CD14-positive monocyte (primary cell): Measurements from ENCODE around the gene SPATA9. TPM values are rescaled to one million over a fixed set of nuclear protein-coding genes. Genes with fewer than 3 reads are reported as not detected.

Experiments
- DNase-seq, 3 donors: peaks; one replicate each; pipeline ENCODE4 v3.0.0-alpha.2; 2011 to 2022
- H2AFZ ChIP-seq: 2 replicates; pipeline ENCODE4 v1.6.0; 2012; ENCODE audit warnings: mild to moderate bottlenecking, low read depth, low read length, inconsistent platforms; ENCODE audit not compliant: insufficient read depth, poor library complexity, severe bottlenecking
- H3K27ac ChIP-seq, 2 donors: 1 replicate in 1 of 2; 2 replicates in 1 of 2; pipeline ENCODE4 v1.5.1; 2012 to 2013; ENCODE audit warnings: low read length in 2 of 2, control low read depth in 1 of 2, inconsistent platforms in 1 of 2, low read depth in 1 of 2, mild to moderate bottlenecking in 1 of 2
- H3K27me3 ChIP-seq, 2 donors: one replicate each; pipeline versions ENCODE4 v1.6.0 to v1.6.1; 2011 to 2013; ENCODE audit warnings: low read length in 2 of 2; ENCODE audit not compliant: control insufficient read depth in 2 of 2, insufficient read depth in 2 of 2
- H3K36me3 ChIP-seq, 2 donors: replicated peaks in 1 of 2; 1 replicate in 1 of 2; 2 replicates in 1 of 2; pipeline versions ENCODE4 v1.5.1 to v1.6.1; 2012 to 2013; ENCODE audit warnings: low read length in 2 of 2, control low read depth in 1 of 2, inconsistent platforms in 1 of 2, mild to moderate bottlenecking in 1 of 2; ENCODE audit not compliant: insufficient read depth in 2 of 2, control insufficient read depth in 1 of 2
- H3K4me1 ChIP-seq, 2 donors: 1 replicate in 1 of 2; 2 replicates in 1 of 2; pipeline versions ENCODE4 v1.5.1 to v1.6.1; 2012 to 2013; ENCODE audit warnings: low read length in 2 of 2, control low read depth in 1 of 2, inconsistent platforms in 1 of 2, mild to moderate bottlenecking in 1 of 2, moderate library complexity in 1 of 2; ENCODE audit not compliant: insufficient read depth in 2 of 2, control insufficient read depth in 1 of 2
- H3K4me2 ChIP-seq: replicated peaks from 2 replicates; pipeline ENCODE3; 2012; ENCODE audit warnings: low read length, moderate library complexity, mild to moderate bottlenecking; ENCODE audit not compliant: poor library complexity, severe bottlenecking; ENCODE audit errors: extremely low read depth
- H3K4me3 ChIP-seq, 3 experiments: fragments of 200-600 bp in 1 of 3; sonication (generic) in 1 of 3; replicated peaks in 1 of 3; 1 replicate in 2 of 3; 2 replicates in 1 of 3; pipeline ENCODE4 v1.5.1; 2011 to 2013; ENCODE audit warnings: low read length in 3 of 3, mild to moderate bottlenecking in 3 of 3, control low read depth in 2 of 3, low read depth in 2 of 3, inconsistent platforms in 1 of 3, moderate library complexity in 1 of 3
- H3K79me2 ChIP-seq: 2 replicates; pipeline ENCODE4 v1.6.0; 2012; ENCODE audit warnings: mild to moderate bottlenecking, control low read depth, inconsistent platforms, low read length, moderate library complexity; ENCODE audit not compliant: insufficient read depth
- H3K9ac ChIP-seq: 2 replicates; pipeline ENCODE4 v1.6.0; 2017; ENCODE audit warnings: low read length, mild to moderate bottlenecking; ENCODE audit not compliant: insufficient read depth, poor library complexity, severe bottlenecking
- H3K9me3 ChIP-seq, 2 donors: replicated peaks in 1 of 2; 1 replicate in 1 of 2; 2 replicates in 1 of 2; pipeline versions ENCODE4 v1.5.1 to v1.6.1; 2012 to 2013; ENCODE audit warnings: low read length in 2 of 2, control low read depth in 1 of 2; ENCODE audit not compliant: control insufficient read depth in 1 of 2, insufficient read depth in 1 of 2
- H4K20me1 ChIP-seq: 2 replicates; pipeline ENCODE4 v1.6.0; 2012; ENCODE audit warnings: mild to moderate bottlenecking, low read length, control low read depth, moderate library complexity; ENCODE audit not compliant: insufficient read depth
- H3K27ac Mint-ChIP-seq, 7 donors: one replicate each; pipeline ENCODE4 v1.8.0; 2020; ENCODE audit warnings: mild to moderate bottlenecking in 7 of 7, mixed read lengths in 7 of 7, moderate library complexity in 6 of 7, inconsistent platforms in 2 of 7
- H3K27me3 Mint-ChIP-seq, 3 donors: one replicate each; pipeline ENCODE4 v1.8.0; 2021 to 2022; ENCODE audit warnings: low read depth in 3 of 3, mild to moderate bottlenecking in 3 of 3, mixed read lengths in 3 of 3, moderate library complexity in 3 of 3, inconsistent platforms in 1 of 3
- H3K36me3 Mint-ChIP-seq, 2 donors: one replicate each; pipeline ENCODE4 v1.8.0; 2020; ENCODE audit warnings: mixed read lengths in 2 of 2, inconsistent platforms in 1 of 2, mild to moderate bottlenecking in 1 of 2
- H3K4me1 Mint-ChIP-seq: one replicate; pipeline ENCODE4 v1.8.0; 2020; ENCODE audit warnings: mild to moderate bottlenecking, mixed read lengths
- H3K4me3 Mint-ChIP-seq, 2 donors: one replicate each; pipeline ENCODE4 v1.8.0; 2020; ENCODE audit warnings: mild to moderate bottlenecking in 2 of 2, mixed read lengths in 2 of 2, moderate library complexity in 1 of 2
- H3K9me3 Mint-ChIP-seq, 7 donors: one replicate each; pipeline ENCODE4 v1.8.0; 2020 to 2022; ENCODE audit warnings: mixed read lengths in 7 of 7, mild to moderate bottlenecking in 6 of 7, moderate library complexity in 6 of 7, inconsistent platforms in 2 of 7
- CTCF ChIP-seq: fragments of 200-600 bp; IDR thresholded peaks from one replicate; pipeline ENCODE4 v1.8.0; 2022; ENCODE audit warnings: antibody characterized with exemption, mild to moderate bottlenecking
- WGBS: methylation state at CpG from one replicate; pipeline ENCODE4 v1.1.5; 2013; ENCODE audit warnings: missing lambda C conversion rate; ENCODE audit not compliant: insufficient coverage; 5-methylcytosine and 5-hydroxymethylcytosine counted together
- intact Hi-C, 2 donors: fragments of 100-400 bp; cut with micrococcal nuclease; formaldehyde crosslinking; loops; one replicate each; pipeline versions ENCODE4 v1.15.0 to v1.15.1; 2023
- polyA plus RNA-seq, 3 donors: library from polyadenylated mRNA; depleted of rRNA in 1 of 3; unstranded in 2 of 3; stranded (reverse) in 1 of 3; fragments of 300-500 nt in 2 of 3; fragments of >200 nt in 1 of 3; fragmentation: Illumina TruSeq in 2 of 3; gene quantifications; 1 replicate in 2 of 3; 2 replicates in 1 of 3; pipeline ENCODE4 v1.2.3, GENCODE V29; 2012 to 2021

Gene SPATA9
- polyA plus RNA-seq, 3 donors, result not detected

DNA sequence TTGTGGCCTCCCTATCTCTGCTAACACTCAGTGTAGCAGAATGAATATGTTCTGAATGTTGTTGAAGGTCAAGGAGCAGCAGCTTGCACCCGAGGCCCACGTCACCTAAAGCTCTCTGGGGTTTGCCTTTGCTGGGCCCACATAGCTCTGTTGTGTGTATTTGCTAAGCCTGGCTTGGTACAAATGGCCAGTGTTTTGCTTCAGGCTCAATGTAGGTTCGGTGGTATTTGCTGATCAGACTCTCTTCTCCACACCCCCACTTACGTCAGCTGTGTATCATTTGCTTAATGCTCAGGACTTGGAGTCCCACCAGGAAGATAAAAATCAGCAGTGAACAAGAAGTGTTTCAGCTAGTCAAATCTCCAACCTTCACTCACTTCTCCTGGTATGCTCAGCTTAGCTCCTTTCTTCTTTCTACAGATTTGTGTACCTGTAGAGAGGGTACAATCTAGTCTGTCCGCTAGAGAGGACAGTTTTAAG, 41.0 kb downstream of the SPATA9 start:
- WGBS, result 84% methylated on average over 4 of the region's 5 CpGs

DNA sequence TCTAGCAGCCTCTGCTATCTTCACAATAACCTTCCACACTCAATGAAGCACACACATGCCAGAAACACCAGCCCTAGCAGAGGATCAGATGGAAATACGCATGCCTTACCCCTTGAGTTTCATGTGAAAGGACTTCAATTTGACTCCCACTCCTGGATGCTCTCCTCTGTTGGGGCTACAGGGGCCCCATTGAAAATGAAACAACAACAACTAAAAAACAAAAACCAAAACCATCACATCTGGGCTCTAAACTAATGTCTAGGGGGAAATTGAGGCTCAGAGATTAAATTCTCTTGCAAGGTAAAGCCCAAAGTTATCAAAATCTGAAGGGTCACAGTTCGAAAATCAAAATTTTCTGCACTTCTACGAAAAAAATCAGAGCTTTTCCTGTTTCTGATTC, 44.2 kb downstream of the SPATA9 start:
- Histone ChIP-seq H4K20me1 (no peaks in the 10 kb centered on the region), H3K27me3 (no peaks in the 10 kb centered on the region), H3K4me3 (no peak overlapping the region), H3K27ac (no peak overlapping the region), H3K79me2 (no peaks in the 10 kb centered on the region), H3K36me3 (no peaks in the 10 kb centered on the region), H2AFZ (no peak overlapping the region), H3K9ac (no peak overlapping the region), H3K4me2 (no peak overlapping the region), H3K9me3 (no peaks in the 10 kb centered on the region), H3K4me1 (no peaks in the 10 kb centered on the region)
- intact Hi-C loops, result no loop called here
- H3K27me3 Mint-ChIP-seq, result peaks cover 0 to 6% (median 2%) of the 10 kb centered on the region in 3 donors
- H3K9me3 Mint-ChIP-seq, result no peaks in the 10 kb centered on the region
- WGBS, result 26% methylated on average over 2 of the region's 3 CpGs
- H3K27ac Mint-ChIP-seq, result no peak overlapping the region
- no peak for DNase-seq
- no peaks in the 10 kb centered on the region for H3K4me1 Mint-ChIP-seq
- no peaks in the 10 kb centered on the region for H3K36me3 Mint-ChIP-seq
- no peak overlapping the region for H3K4me3 Mint-ChIP-seq
- no peak for TF ChIP-seq CTCF

More for the DNA sequence above, 41.0 kb downstream of the SPATA9 start:
- H3K4me1 ChIP-seq, result peaks cover 2 to 7% of the 10 kb centered on the region in 2 donors
- H3K36me3 ChIP-seq, result no peaks in the 10 kb centered on the region
- no peaks in the 10 kb centered on the region for H3K79me2 ChIP-seq
- no peak overlapping the region for H3K27ac ChIP-seq
- DNase-seq, result no peak
- peaks cover 6% of the 10 kb centered on the region for H3K4me1 Mint-ChIP-seq
- no peak overlapping the region for H2AFZ ChIP-seq
- no peak for TF ChIP-seq CTCF
- no peaks in the 10 kb centered on the region for H3K9me3 ChIP-seq
- no peak overlapping the region for H3K4me3 Mint-ChIP-seq
- H3K27me3 Mint-ChIP-seq, result peaks cover 0 to 3% (median 0%) of the 10 kb centered on the region in 3 donors
- H4K20me1 ChIP-seq, result no peaks in the 10 kb centered on the region
- no peaks in the 10 kb centered on the region for H3K36me3 Mint-ChIP-seq
- H3K4me2 ChIP-seq, result no peak overlapping the region
- no peak overlapping the region for H3K4me3 ChIP-seq
- H3K9ac ChIP-seq, result no peak overlapping the region
- H3K27me3 ChIP-seq, result no peaks in the 10 kb centered on the region
- H3K9me3 Mint-ChIP-seq, result no peaks in the 10 kb centered on the region
- intact Hi-C loops, result no loop called here
- H3K27ac Mint-ChIP-seq, result no peak overlapping the region
